ENCODE results near the gene LYRM4.

Gene LYRM4

GRCh38 chr6:5172041-5172653, 88.6 kb downstream of the LYRM4 start:
- no peak for DNase-seq

GRCh38 chr6:5167501-5167900, 93.2 kb downstream of the LYRM4 start:
- no peak for DNase-seq

- no peak for DNase-seq
These were observed 96.7 kb downstream of the LYRM4 start for GRCh38 chr6:5164092-5164491.

GRCh38 chr6:5163247-5163646, 97.5 kb downstream of the LYRM4 start:
- DNase-seq: no peak

- DNase-seq: no peak
These were observed 98.4 kb downstream of the LYRM4 start for GRCh38 chr6:5162355-5162754.

GRCh38 chr6:5160206-5160605, 100.5 kb downstream of the LYRM4 start:
- DNase-seq: peak; percentile 62

DNA sequence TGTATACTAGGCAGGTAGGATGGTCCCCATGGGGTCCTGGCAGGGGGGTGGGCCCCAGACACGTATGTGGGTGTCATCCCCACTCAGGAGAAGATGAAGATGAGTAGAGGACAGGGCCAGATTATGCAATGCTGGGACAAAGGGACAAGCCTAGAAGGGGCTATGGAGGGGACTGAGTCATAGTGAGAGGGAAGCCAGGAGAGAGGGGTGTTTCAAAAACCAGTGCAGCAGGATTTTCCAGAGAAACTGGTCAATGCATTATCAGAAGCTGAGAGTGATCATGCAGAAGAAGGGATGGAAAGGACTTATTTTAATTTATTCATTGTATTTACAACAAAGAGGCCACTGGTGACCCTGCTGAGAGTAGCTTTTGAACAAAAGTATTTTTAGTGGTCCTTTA, 101.6 kb downstream of the LYRM4 start:
- DNase-seq: no peak

DNA sequence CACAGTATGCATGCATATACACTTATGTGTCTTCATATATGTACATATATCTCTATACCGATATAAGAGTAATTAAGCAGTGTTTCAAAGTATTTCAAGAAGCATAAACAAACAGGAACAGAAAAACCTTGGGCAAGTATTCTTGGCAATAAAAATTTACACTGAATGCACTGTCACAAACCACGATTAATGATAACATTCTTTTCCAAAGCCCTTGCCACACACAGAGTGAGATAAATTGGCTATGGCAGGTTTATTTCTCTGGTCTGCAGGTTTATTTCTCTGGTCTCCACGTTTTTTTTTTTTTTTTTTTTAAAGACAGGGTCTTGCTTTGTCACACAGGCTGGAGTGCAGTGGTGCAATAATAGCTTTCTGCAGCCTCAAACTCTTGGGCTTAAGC, 102.6 kb downstream of the LYRM4 start:
- DNase-seq: no peak

GRCh38 chr6:5157621-5158138, 103.1 kb downstream of the LYRM4 start:
- DNase-seq: no peak

DNA sequence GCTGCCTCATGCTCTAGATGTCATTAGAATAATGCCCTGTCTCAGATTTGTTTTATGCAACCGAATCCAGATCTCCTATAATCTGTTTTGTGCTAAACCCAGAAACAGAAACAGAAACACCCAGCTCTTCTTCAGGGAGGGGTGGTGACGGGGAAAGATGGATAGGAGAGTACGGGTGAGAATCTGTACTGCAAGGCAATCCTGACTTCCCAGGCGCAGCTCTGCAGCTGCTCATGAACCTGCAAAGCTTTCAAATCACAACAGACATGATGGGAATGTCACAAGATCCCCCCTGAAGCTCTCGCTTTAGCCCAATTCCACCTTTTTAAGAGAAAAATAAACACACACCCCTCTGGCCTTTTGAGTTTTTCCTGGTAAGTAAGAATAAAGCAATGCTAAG, 104.1 kb downstream of the LYRM4 start:
- DNase-seq: no peak

DNA sequence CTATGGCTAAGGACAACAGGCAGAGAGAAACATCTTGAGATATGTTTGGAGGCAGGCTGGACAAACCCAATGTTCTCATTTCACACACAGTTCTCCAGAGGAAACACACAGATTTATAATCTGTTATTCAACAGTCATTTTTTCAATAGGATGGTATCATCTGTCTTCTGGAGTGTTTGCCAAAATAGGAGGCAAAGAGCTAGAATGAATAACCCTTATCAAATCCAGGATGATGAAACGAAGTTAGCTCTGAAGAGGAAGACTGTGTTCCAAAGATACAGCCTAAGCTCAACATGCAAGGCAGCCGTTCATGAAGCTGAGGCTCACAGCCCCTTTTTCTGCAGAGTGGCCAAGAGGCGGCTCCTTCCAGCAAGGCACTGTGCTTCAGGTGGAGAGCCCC, 104.8 kb downstream of the LYRM4 start:
- DNase-seq: no peak

DNA sequence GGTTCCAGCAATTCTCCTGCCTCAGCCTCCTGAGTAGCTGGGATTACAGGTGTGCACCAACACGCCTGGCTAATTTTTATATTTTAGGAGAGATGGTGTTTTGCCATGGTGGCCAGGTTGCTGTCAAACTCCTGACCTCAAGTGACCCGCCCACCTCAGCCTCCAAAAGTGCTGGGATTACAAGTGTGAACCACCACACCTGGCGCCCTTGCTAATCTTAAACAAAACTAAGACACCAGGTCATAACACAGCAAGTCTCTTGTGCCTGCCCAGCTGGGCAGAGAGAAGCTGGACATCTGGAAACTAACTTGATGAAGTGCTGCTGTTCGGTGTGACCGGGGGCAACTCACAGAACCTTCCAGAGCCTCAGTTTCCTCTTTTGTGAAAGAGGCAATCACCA, 107.6 kb downstream of the LYRM4 start:
- no peak for DNase-seq

- no peak for DNase-seq
These were observed 108.3 kb downstream of the LYRM4 start for GRCh38 chr6:5152460-5152859.

DNA sequence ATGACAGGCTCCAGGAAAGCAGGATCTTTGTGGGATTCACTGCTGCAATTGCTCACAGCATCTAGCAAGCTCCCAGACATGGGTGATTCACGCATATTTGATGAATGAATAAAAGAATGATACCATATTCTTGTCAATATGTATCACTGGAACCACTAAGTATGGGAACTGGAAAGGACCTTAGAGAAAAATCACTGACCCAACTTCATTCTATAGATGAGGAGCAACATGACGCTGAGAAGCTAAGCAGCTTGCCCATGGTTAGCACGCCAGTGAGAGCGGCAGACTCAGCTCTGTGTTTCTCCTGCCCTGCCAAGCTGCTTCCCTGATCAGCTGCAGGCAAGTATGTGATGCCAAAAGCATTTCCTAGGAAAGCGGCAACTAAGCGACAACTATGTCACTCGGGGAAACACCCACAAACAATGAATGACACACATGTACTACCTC, 108.8 kb downstream of the LYRM4 start:
- peak; percentile 95 for DNase-seq

DNA sequence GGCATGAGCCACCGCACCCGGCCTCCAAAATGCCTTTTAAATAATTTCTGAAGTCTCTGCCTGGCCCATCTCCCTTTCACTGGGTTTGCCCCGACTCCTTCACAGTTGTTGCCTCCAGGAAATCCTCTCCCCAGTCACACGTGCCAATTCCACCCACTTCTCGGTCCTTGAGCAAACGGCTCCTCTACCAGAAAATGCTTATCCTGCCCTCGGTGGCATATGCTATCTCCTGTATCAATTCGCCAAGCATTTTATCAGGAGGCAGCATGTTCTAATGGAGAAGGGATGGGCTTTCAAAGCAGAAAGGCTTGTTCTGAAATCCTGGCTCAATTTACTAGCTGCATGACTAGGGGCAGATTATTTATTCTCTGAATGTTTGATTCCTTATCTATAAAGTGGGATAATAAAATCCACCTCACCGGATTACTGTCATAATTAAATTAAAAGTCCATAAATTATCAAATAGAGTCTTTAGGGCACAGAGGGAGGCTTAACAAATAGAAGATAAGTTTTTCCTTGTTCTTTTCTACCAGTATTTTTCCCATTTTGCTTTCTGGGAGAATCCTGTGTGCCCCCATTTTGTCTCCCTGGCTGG, 109.3 kb downstream of the LYRM4 start:
- DNase-seq: no peak

GRCh38 chr6:5150551-5151075, 110.1 kb downstream of the LYRM4 start:
- DNase-seq: peak; percentile 38

GRCh38 chr6:5149891-5150290, 110.9 kb downstream of the LYRM4 start:
- no peak for DNase-seq

DNA sequence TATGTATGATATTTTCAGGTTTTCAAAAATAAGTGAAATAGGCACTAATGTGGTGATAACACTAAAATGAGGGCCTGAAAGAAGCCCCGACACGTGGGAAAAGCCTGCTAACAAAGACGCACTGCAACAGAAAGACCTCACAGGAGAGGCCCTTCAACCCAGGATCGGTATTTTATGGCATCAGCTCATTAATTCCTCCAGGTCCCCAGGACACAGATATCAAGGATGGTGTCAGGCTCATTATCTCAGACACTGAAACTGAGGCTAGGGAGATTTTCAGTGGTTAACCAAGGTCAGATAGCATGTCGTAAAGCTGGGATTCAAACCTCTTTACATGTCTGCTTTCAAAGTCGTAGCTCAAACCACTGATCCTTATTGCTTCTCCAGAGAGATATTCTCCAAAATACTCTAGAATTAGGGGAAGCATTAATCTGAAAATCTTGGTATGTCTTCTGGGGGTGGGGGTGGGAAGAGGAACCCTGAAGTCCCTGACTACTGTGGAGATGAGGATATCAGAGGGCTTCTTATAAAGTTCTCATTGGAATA, 111.5 kb downstream of the LYRM4 start:
- no peak for DNase-seq

GRCh38 chr6:5146398-5146797, 114.4 kb downstream of the LYRM4 start:
- no peak for DNase-seq

DNA sequence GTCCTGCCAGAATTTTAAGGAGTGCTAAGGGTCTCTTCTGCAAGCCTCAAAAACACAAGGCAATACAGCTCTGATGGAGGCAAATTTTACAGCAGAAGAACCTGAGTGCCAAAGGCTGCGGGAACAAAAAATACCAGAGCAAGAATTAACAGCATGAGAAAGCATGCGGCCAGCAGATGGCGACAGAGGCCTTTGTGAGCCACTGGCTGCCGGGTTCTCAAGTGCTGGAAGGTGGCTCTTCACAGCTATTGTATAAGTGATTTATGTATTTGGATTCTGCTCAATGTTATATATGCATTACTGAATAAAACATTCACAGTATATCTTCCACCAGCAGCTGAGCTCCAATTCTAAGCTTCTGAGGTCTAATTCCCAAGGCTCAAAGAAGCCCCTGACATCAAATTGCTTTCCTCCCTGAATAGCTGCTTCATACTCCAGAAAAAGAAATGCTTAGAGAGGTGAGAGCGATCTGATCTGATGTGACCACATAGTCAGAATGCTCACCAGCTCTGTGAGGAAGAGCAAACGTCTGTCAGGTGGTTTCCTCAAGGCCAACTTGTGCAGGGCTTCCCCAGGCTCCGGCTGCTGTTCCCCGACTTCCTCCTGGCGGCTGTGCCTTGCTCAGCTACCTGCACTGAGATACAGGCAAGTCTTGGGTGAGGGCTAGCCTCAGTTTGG, 117.0 kb downstream of the LYRM4 start:
- peak; percentile 74 for DNase-seq

GRCh38 chr6:5142915-5143314, 117.8 kb downstream of the LYRM4 start:
- DNase-seq: no peak

GRCh38 chr6:5142131-5142530, 118.6 kb downstream of the LYRM4 start:
- DNase-seq: no peak

- no peak for DNase-seq
These were observed 119.7 kb downstream of the LYRM4 start for GRCh38 chr6:5141046-5141445.
